Measurements from ENCODE around the gene SRPK2. TPM values are rescaled to one million over a fixed set of nuclear protein-coding genes. Genes with fewer than 3 reads are reported as not detected.
A peak's percentile ranks its signal among the peaks of the same experiment; 100 is the strongest.
"Not testable (repeated sequence)": the region's sequence is repeated elsewhere in the genome, so short reads cannot be mapped to it uniquely, and the experiment has no call there.

The SRPK2 gene
- total RNA-seq, 1 experiment from 2014 or later = 40.3 TPM

GRCh38 chr7:105362685-105363084 is 26.0 kb downstream of the SRPK2 start:
- not testable (repeated sequence) for H3K4me1 ChIP-seq (replicated peaks); H3K36me3 ChIP-seq; H3K9me3 ChIP-seq (replicated peaks); H3K27ac ChIP-seq; DNase-seq (ENCODE audit: low read depth in 1 of 2, low spot score in 2 of 2); H3K4me3 ChIP-seq; H3K27me3 ChIP-seq (replicated peaks)

- not testable (repeated sequence) for H3K27ac ChIP-seq; H3K4me3 ChIP-seq; H3K9me3 ChIP-seq (replicated peaks); H3K27me3 ChIP-seq (replicated peaks); H3K36me3 ChIP-seq; DNase-seq (ENCODE audit: low read depth in 1 of 2, low spot score in 2 of 2); H3K4me1 ChIP-seq (replicated peaks)
Measured at GRCh38 chr7:105361995-105362394, 26.7 kb downstream of the SRPK2 start.

GRCh38 chr7:105360149-105360548 is 28.6 kb downstream of the SRPK2 start:
- not testable (repeated sequence) for H3K4me1 ChIP-seq (replicated peaks); H3K4me3 ChIP-seq; DNase-seq (ENCODE audit: low read depth in 1 of 2, low spot score in 2 of 2); H3K36me3 ChIP-seq; H3K27ac ChIP-seq; H3K9me3 ChIP-seq (replicated peaks); H3K27me3 ChIP-seq (replicated peaks)

- Histone ChIP-seq H3K9me3 (replicated peaks) (no peaks in the 10 kb centered on the region), H3K27me3 (replicated peaks) (no peaks in the 10 kb centered on the region), H3K4me3 (no peak overlapping the region), H3K27ac (no peak overlapping the region), H3K36me3 (no peaks in the 10 kb centered on the region), H3K4me1 (replicated peaks) (peaks cover 37% of the 10 kb centered on the region)
- DNase-seq (ENCODE audit: low read depth in 1 of 2, low spot score in 2 of 2) = no peak
Measured at GRCh38 chr7:105355701-105356100, 33.0 kb downstream of the SRPK2 start.

- DNase-seq (ENCODE audit: low read depth in 1 of 2, low spot score in 2 of 2) = no peak
- Histone ChIP-seq H3K4me3 (no peak overlapping the region), H3K27ac (no peak overlapping the region)
Measured at GRCh38 chr7:105354383-105354782, 34.3 kb downstream of the SRPK2 start.

GRCh38 chr7:105353752-105354328 is 34.9 kb downstream of the SRPK2 start:
- Histone ChIP-seq H3K27me3 (replicated peaks) (no peaks in the 10 kb centered on the region), H3K4me3 (no peak overlapping the region), H3K27ac (no peak overlapping the region), H3K36me3 (no peaks in the 10 kb centered on the region), H3K9me3 (replicated peaks) (no peaks in the 10 kb centered on the region), H3K4me1 (replicated peaks) (peaks cover 32% of the 10 kb centered on the region)
- peak in 1 of 2 experiments; percentile 8 for DNase-seq (ENCODE audit: low read depth in 1 of 2, low spot score in 2 of 2)

More at GRCh38 chr7:105354383-105354782, 34.3 kb downstream of the SRPK2 start:
- no peaks in the 10 kb centered on the region for H3K36me3 ChIP-seq
- no peaks in the 10 kb centered on the region for H3K27me3 ChIP-seq (replicated peaks)
- no peaks in the 10 kb centered on the region for H3K9me3 ChIP-seq (replicated peaks)
- H3K4me1 ChIP-seq (replicated peaks) = peaks cover 35% of the 10 kb centered on the region

GRCh38 chr7:105352901-105353668 is 35.6 kb downstream of the SRPK2 start:
- H3K4me1 ChIP-seq (replicated peaks) = peaks cover 32% of the 10 kb centered on the region
- no peaks in the 10 kb centered on the region for H3K9me3 ChIP-seq (replicated peaks)
- no peaks in the 10 kb centered on the region for H3K27me3 ChIP-seq (replicated peaks)
- H3K36me3 ChIP-seq = no peaks in the 10 kb centered on the region
- no peak overlapping the region for H3K27ac ChIP-seq
- DNase-seq (ENCODE audit: low read depth in 1 of 2, low spot score in 2 of 2) = no peak
- H3K4me3 ChIP-seq = no peak overlapping the region

GRCh38 chr7:105352018-105352612 is 36.6 kb downstream of the SRPK2 start:
- Histone ChIP-seq H3K27ac (peak overlapping the region; percentile 56), H3K27me3 (replicated peaks) (no peaks in the 10 kb centered on the region), H3K4me3 (no peak overlapping the region), H3K9me3 (replicated peaks) (no peaks in the 10 kb centered on the region), H3K36me3 (no peaks in the 10 kb centered on the region), H3K4me1 (replicated peaks) (peaks cover 32% of the 10 kb centered on the region)
- DNase-seq (ENCODE audit: low read depth in 1 of 2, low spot score in 2 of 2) = peak; percentile 59 to 88

GRCh38 chr7:105350906-105351305 is 37.8 kb downstream of the SRPK2 start:
- Histone ChIP-seq H3K4me3 (no peak overlapping the region), H3K27ac (0 out of 2 replicates have a peak overlapping the region, but pooled peaks have one; percentile 22), H3K4me1 (replicated peaks) (peaks cover 32% of the 10 kb centered on the region), H3K27me3 (replicated peaks) (no peaks in the 10 kb centered on the region), H3K9me3 (replicated peaks) (no peaks in the 10 kb centered on the region), H3K36me3 (no peaks in the 10 kb centered on the region)
- no peak for DNase-seq (ENCODE audit: low read depth in 1 of 2, low spot score in 2 of 2)

- H3K4me3 ChIP-seq; H3K36me3 ChIP-seq; H3K27me3 ChIP-seq (replicated peaks); H3K9me3 ChIP-seq (replicated peaks); H3K27ac ChIP-seq; DNase-seq (ENCODE audit: low read depth in 1 of 2, low spot score in 2 of 2): not testable (repeated sequence)
- H3K4me1 ChIP-seq (replicated peaks) = peaks cover 21% of the 10 kb centered on the region
Measured at GRCh38 chr7:105348177-105348576, 40.5 kb downstream of the SRPK2 start.

GRCh38 chr7:105346593-105347322 is 42.0 kb downstream of the SRPK2 start:
- no peak overlapping the region for H3K27ac ChIP-seq
- no peaks in the 10 kb centered on the region for H3K9me3 ChIP-seq (replicated peaks)
- no peak for DNase-seq (ENCODE audit: low read depth in 1 of 2, low spot score in 2 of 2)
- no peaks in the 10 kb centered on the region for H3K27me3 ChIP-seq (replicated peaks)
- peaks cover 10% of the 10 kb centered on the region for H3K4me1 ChIP-seq (replicated peaks)
- H3K4me3 ChIP-seq = no peak overlapping the region
- no peaks in the 10 kb centered on the region for H3K36me3 ChIP-seq

- H3K4me3 ChIP-seq = no peak overlapping the region
- H3K4me1 ChIP-seq (replicated peaks) = peaks cover 10% of the 10 kb centered on the region
- DNase-seq (ENCODE audit: low read depth in 1 of 2, low spot score in 2 of 2) = no peak
- no peaks in the 10 kb centered on the region for H3K36me3 ChIP-seq
- H3K27ac ChIP-seq = no peak overlapping the region
- no peaks in the 10 kb centered on the region for H3K27me3 ChIP-seq (replicated peaks)
- no peaks in the 10 kb centered on the region for H3K9me3 ChIP-seq (replicated peaks)
Measured at GRCh38 chr7:105346138-105346537, 42.6 kb downstream of the SRPK2 start.

- peaks cover 7% of the 10 kb centered on the region for H3K4me1 ChIP-seq (replicated peaks)
- H3K27ac ChIP-seq = no peak overlapping the region
- H3K36me3 ChIP-seq = no peaks in the 10 kb centered on the region
- H3K27me3 ChIP-seq (replicated peaks) = no peaks in the 10 kb centered on the region
- H3K4me3 ChIP-seq = no peak overlapping the region
- no peak for DNase-seq (ENCODE audit: low read depth in 1 of 2, low spot score in 2 of 2)
- H3K9me3 ChIP-seq (replicated peaks) = no peaks in the 10 kb centered on the region
Measured at GRCh38 chr7:105345725-105346124, 43.0 kb downstream of the SRPK2 start.

GRCh38 chr7:105345003-105345402 is 43.7 kb downstream of the SRPK2 start:
- Histone ChIP-seq H3K9me3 (replicated peaks) (no peaks in the 10 kb centered on the region), H3K27ac (no peak overlapping the region), H3K27me3 (replicated peaks) (no peaks in the 10 kb centered on the region), H3K4me3 (no peak overlapping the region), H3K36me3 (no peaks in the 10 kb centered on the region), H3K4me1 (replicated peaks) (peaks cover 7% of the 10 kb centered on the region)
- peak in 1 of 2 experiments; percentile 21 for DNase-seq (ENCODE audit: low read depth in 1 of 2, low spot score in 2 of 2)

Measured in SJSA1 (cell line).